H9 (cell line): ENCODE results near the gene ARHGEF9. TPM values are rescaled to one million over a fixed set of nuclear protein-coding genes. Genes with fewer than 3 reads are reported as not detected.

ENCODE experiments used
- DNase-seq: peaks from one replicate; pipeline ENCODE4 v3.0.0-alpha.2; 2017
- H2AFZ ChIP-seq: one replicate; pipeline ENCODE4 v1.6.1; 2013; ENCODE audit warnings: mild to moderate bottlenecking, low read length, control low read depth, moderate library complexity
- H2AK5ac ChIP-seq: 2 replicates; pipeline ENCODE4 v1.6.1; 2013; ENCODE audit warnings: low read length, control low read depth, mixed read lengths; ENCODE audit not compliant: insufficient read length
- H2BK120ac ChIP-seq: one replicate; pipeline ENCODE4 v1.6.1; 2013; ENCODE audit warnings: low read depth, mild to moderate bottlenecking, low read length, control low read depth, inconsistent platforms; ENCODE audit not compliant: poor library complexity, severe bottlenecking
- H2BK12ac ChIP-seq: 2 replicates; pipeline ENCODE4 v1.6.1; 2013; ENCODE audit warnings: low read length, control low read depth, mixed read lengths, low read depth; ENCODE audit not compliant: insufficient read length
- H2BK15ac ChIP-seq: 2 replicates; pipeline ENCODE4 v1.6.1; 2013; ENCODE audit warnings: low read depth, low read length, control low read depth
- H2BK20ac ChIP-seq: one replicate; pipeline ENCODE4 v1.6.1; 2013; ENCODE audit warnings: low read depth, mild to moderate bottlenecking, low read length, control low read depth, inconsistent platforms; ENCODE audit not compliant: poor library complexity, severe bottlenecking
- H2BK5ac ChIP-seq: 2 replicates; pipeline ENCODE4 v1.6.1; 2013; ENCODE audit warnings: low read length, control low read depth, mixed read lengths; ENCODE audit not compliant: insufficient read length
- H3K14ac ChIP-seq: 2 replicates; pipeline ENCODE4 v1.6.1; 2013; ENCODE audit warnings: low read length, control low read depth; ENCODE audit not compliant: insufficient read depth
- H3K18ac ChIP-seq: 2 replicates; pipeline ENCODE4 v1.6.1; 2013; ENCODE audit warnings: low read depth, mild to moderate bottlenecking, mixed read lengths, low read length, control low read depth; ENCODE audit not compliant: insufficient read length
- H3K23ac ChIP-seq: 2 replicates; pipeline ENCODE4 v1.6.1; 2013; ENCODE audit warnings: low read length, control low read depth, mixed read lengths, low read depth; ENCODE audit not compliant: insufficient read length
- H3K23me2 ChIP-seq: 2 replicates; pipeline ENCODE4 v1.6.1; 2013; ENCODE audit warnings: low read depth, mild to moderate bottlenecking, mixed read lengths, low read length, control low read depth; ENCODE audit not compliant: insufficient read length, poor library complexity, severe bottlenecking
- H3K27ac ChIP-seq: 2 replicates; pipeline ENCODE4 v1.5.1; 2013; ENCODE audit warnings: low read length, control low read depth, mixed read lengths, low read depth; ENCODE audit not compliant: insufficient read length
- H3K27me3 ChIP-seq: 2 replicates; pipeline ENCODE4 v1.6.1; 2013; ENCODE audit warnings: low read length, control low read depth, inconsistent platforms; ENCODE audit not compliant: insufficient read depth
- H3K4ac ChIP-seq: 2 replicates; pipeline ENCODE4 v1.6.1; 2013; ENCODE audit warnings: low read depth, mild to moderate bottlenecking, control low read depth, inconsistent platforms, low read length, moderate library complexity
- H3K4me1 ChIP-seq: 2 replicates; pipeline ENCODE4 v1.6.1; 2013; ENCODE audit warnings: low read length, control low read depth, inconsistent platforms; ENCODE audit not compliant: insufficient read depth
- H3K4me2 ChIP-seq: 2 replicates; pipeline ENCODE4 v1.6.1; 2013; ENCODE audit warnings: low read length, control low read depth, mixed read lengths; ENCODE audit not compliant: insufficient read length, insufficient read depth
- H3K56ac ChIP-seq: 2 replicates; pipeline ENCODE4 v1.6.1; 2013; ENCODE audit warnings: low read depth, mild to moderate bottlenecking, mixed read lengths, low read length, control low read depth; ENCODE audit not compliant: insufficient read length
- H3K79me1 ChIP-seq: 2 replicates; pipeline ENCODE4 v1.6.1; 2013; ENCODE audit warnings: low read depth, mild to moderate bottlenecking, moderate library complexity, low read length, control low read depth, inconsistent platforms; ENCODE audit not compliant: insufficient read depth, poor library complexity, severe bottlenecking
- H3K79me2 ChIP-seq: 2 replicates; pipeline ENCODE4 v1.6.1; 2013; ENCODE audit warnings: low read length, control low read depth, inconsistent platforms; ENCODE audit not compliant: insufficient read depth
- H3K9ac ChIP-seq: 2 replicates; pipeline ENCODE4 v1.6.1; 2013; ENCODE audit warnings: low read length, control low read depth, mixed read lengths; ENCODE audit not compliant: insufficient read length; ENCODE audit errors: extremely low read depth
- H3K9me3 ChIP-seq: one replicate; pipeline ENCODE4 v1.6.1; 2013; ENCODE audit warnings: low read depth, low read length, inconsistent platforms; ENCODE audit not compliant: control insufficient read depth
- H3T11ph ChIP-seq: one replicate; pipeline ENCODE4 v1.6.1; 2013; ENCODE audit warnings: mild to moderate bottlenecking, low read length, control low read depth, inconsistent platforms
- H4K20me1 ChIP-seq: one replicate; pipeline ENCODE4 v1.6.1; 2013; ENCODE audit not compliant: control insufficient read depth, insufficient read length, insufficient read depth
- H4K5ac ChIP-seq: 2 replicates; pipeline ENCODE4 v1.6.1; 2013; ENCODE audit warnings: low read depth, mild to moderate bottlenecking, mixed read lengths, low read length, control low read depth; ENCODE audit not compliant: insufficient read length
- H4K8ac ChIP-seq: replicated peaks from 2 replicates; pipeline ENCODE4 v1.6.1; 2013; ENCODE audit warnings: low read length, control low read depth, mixed read lengths, low read depth; ENCODE audit not compliant: insufficient read length
- H4K91ac ChIP-seq: 2 replicates; pipeline ENCODE4 v1.6.1; 2013; ENCODE audit warnings: low read depth, mild to moderate bottlenecking, moderate library complexity, mixed read lengths, low read length, control low read depth; ENCODE audit not compliant: insufficient read length
- H3K27ac Mint-ChIP-seq, 3 experiments: 2 replicates in 2 of 3; 3 replicates in 1 of 3; pipeline ENCODE4 v1.8.0; 2020 to 2021; ENCODE audit warnings: mixed read lengths in 3 of 3, mild to moderate bottlenecking in 1 of 3, moderate library complexity in 1 of 3
- H3K27me3 Mint-ChIP-seq: 2 replicates; pipeline ENCODE4 v1.8.0; 2021; ENCODE audit warnings: low read depth, mild to moderate bottlenecking, moderate library complexity, mixed read lengths
- H3K36me3 Mint-ChIP-seq, 3 experiments: 2 replicates in 2 of 3; 3 replicates in 1 of 3; pipeline ENCODE4 v1.8.0; 2020 to 2021; ENCODE audit warnings: low read depth in 3 of 3, mixed read lengths in 3 of 3; ENCODE audit not compliant: insufficient read depth in 1 of 3
- H3K4me1 Mint-ChIP-seq, 2 experiments: 2 replicates each; pipeline ENCODE4 v1.8.0; 2020; ENCODE audit warnings: mixed read lengths in 2 of 2
- H3K4me3 Mint-ChIP-seq, 2 experiments: 2 replicates in 1 of 2; 3 replicates in 1 of 2; pipeline ENCODE4 v1.8.0; 2020 to 2021; ENCODE audit warnings: mild to moderate bottlenecking in 2 of 2, mixed read lengths in 2 of 2, moderate library complexity in 1 of 2
- H3K9me3 Mint-ChIP-seq, 2 experiments: 2 replicates in 1 of 2; 3 replicates in 1 of 2; pipeline ENCODE4 v1.8.0; 2020; ENCODE audit warnings: mild to moderate bottlenecking in 2 of 2, mixed read lengths in 2 of 2, moderate library complexity in 1 of 2
- CTCF ChIP-seq: fragments of 200-600 bp; sonication (generic); conservative IDR thresholded peaks from 3 replicates; pipeline ENCODE4 v1.8.0; 2021; ENCODE audit warnings: antibody characterized with exemption, mild to moderate bottlenecking
- WGBS: extraction: QIAGEN DNeasy Blood & Tissue Kit; methylation state at CpG from one replicate; pipeline ENCODE4 v1.1.7; 2013; ENCODE audit warnings: missing lambda C conversion rate, low lambda C conversion rate, mixed read lengths; ENCODE audit not compliant: insufficient read length; ENCODE audit errors: extremely low coverage; 5-methylcytosine and 5-hydroxymethylcytosine counted together
- total RNA-seq: library from RNA; stranded (reverse); gene quantifications from 2 replicates; pipeline ENCODE4 v1.2.1, GENCODE V29; 2021

Gene ARHGEF9
- total RNA-seq, 1 experiment from 2014 or later: 26.4 TPM

- Histone ChIP-seq H3K79me2 (no peaks in the 10 kb centered on the region), H2BK15ac (no peak overlapping the region), H4K20me1 (no peaks in the 10 kb centered on the region), H4K91ac (no peak overlapping the region), H2AFZ (no peak overlapping the region), H2BK12ac (no peak overlapping the region), H3K23me2 (no peaks in the 10 kb centered on the region), H3K14ac (no peak overlapping the region), H4K5ac (no peak overlapping the region), H3K56ac (no peak overlapping the region), H2BK5ac (no peak overlapping the region), H2BK20ac (no peak overlapping the region), H2AK5ac (no peak overlapping the region), H2BK120ac (no peak overlapping the region), H3K4me1 (no peaks in the 10 kb centered on the region), H4K8ac (no peak overlapping the region), H3K18ac (no peak overlapping the region), H3K79me1 (no peaks in the 10 kb centered on the region), H3K9ac (no peak overlapping the region), H3K27me3 (no peaks in the 10 kb centered on the region), H3K4ac (no peak overlapping the region), H3K27ac (no peak overlapping the region), H3K9me3 (peaks cover 56% of the 10 kb centered on the region), H3T11ph (no peak overlapping the region), H3K4me2 (no peak overlapping the region), H3K23ac (no peak overlapping the region)
- Mint-ChIP-seq H3K9me3 (peaks cover 68 to 73% of the 10 kb centered on the region in 2 experiments), H3K27me3 (no peaks in the 10 kb centered on the region), H3K4me1 (peaks cover 15 to 34% of the 10 kb centered on the region in 2 experiments), H3K27ac (no peak overlapping the region), H3K4me3 (no peak overlapping the region), H3K36me3 (peaks cover 0 to 12% (median 5%) of the 10 kb centered on the region in 3 experiments; a peak in 5 of 7 replicates)
- TF ChIP-seq CTCF: no peak
- WGBS: no CpG with 5 or more reads among the region's 2 CpGs
- DNase-seq: no peak
Measured at GRCh38 chrX:63740382-63740781, 44.6 kb downstream of the ARHGEF9 start.
